Adrenal gland (tissue), 5 donors: ENCODE data around the gene RPAP3.
A peak's percentile ranks its signal among the peaks of the same experiment; 100 is the strongest.

Experiments
- CTCF ChIP-seq, 6 experiments: fragments of 450-650 bp in 4 of 6; fragments of 200-600 bp in 2 of 6; sonication (generic) in 1 of 6; IDR thresholded peaks; 1 replicate in 5 of 6; 2 replicates in 1 of 6; pipeline versions ENCODE4 v1.5.1 to v1.8.0; 2016 to 2021; ENCODE audit warnings: antibody characterized with exemption in 6 of 6, mild to moderate bottlenecking in 2 of 6, moderate library complexity in 1 of 6
- POLR2A ChIP-seq, 2 donors: fragments of 450-650 bp; IDR thresholded peaks; one replicate each; pipeline ENCODE4 v1.6.1; 2017; ENCODE audit warnings: antibody characterized with exemption in 2 of 2, mild to moderate bottlenecking in 2 of 2, moderate library complexity in 1 of 2
- donor health status: DM: no; HTN: no; CAD: no.

GRCh38 chr12:47651368-47652254, 54.2 kb downstream of the RPAP3 start:
- TF ChIP-seq CTCF (IDR thresholded peaks at IDR 0.05) (peak; percentile 69 to 93 (median 87)), POLR2A (IDR thresholded peaks at IDR 0.05) (no peak)
